Gastrocnemius medialis (tissue), 4 donors: ENCODE results near the gene FAM50A. TPM values are rescaled to one million over a fixed set of nuclear protein-coding genes. Genes with fewer than 3 reads are reported as not detected.
A peak's percentile ranks its signal among the peaks of the same experiment; 100 is the strongest.
"Not testable (repeated sequence)": the region's sequence is repeated elsewhere in the genome, so short reads cannot be mapped to it uniquely, and the experiment has no call there.

Source experiments
- ATAC-seq, 2 donors: fragments of 150-250 bp; one replicate each; pipeline ENCODE4 v1.9.1; 2016
- DNase-seq, 2 donors: peaks; one replicate each; pipeline ENCODE4 v3.0.0-alpha.2; 2019
- H3K27ac ChIP-seq, 4 donors: fragments of 200-600 bp; sonication (generic); 1 replicate in 1 of 4; 2 replicates in 3 of 4; pipeline ENCODE4 v1.5.1; 2016 to 2018; ENCODE audit warnings: mild to moderate bottlenecking in 2 of 4, moderate library complexity in 1 of 4
- H3K27me3 ChIP-seq, 3 donors: fragments of 200-600 bp; sonication (generic) in 2 of 3; 1 replicate in 1 of 3; 2 replicates in 2 of 3; pipeline versions ENCODE4 v1.5.1 to v1.6.0; 2016 to 2019; ENCODE audit warnings: mild to moderate bottlenecking in 1 of 3, moderate library complexity in 1 of 3
- H3K36me3 ChIP-seq, 2 donors: fragments of 200-600 bp; sonication (generic) in 1 of 2; one replicate each; pipeline ENCODE4 v1.5.1; 2017 to 2018
- H3K4me1 ChIP-seq, 2 donors: fragments of 200-600 bp; sonication (generic) in 1 of 2; one replicate each; pipeline ENCODE4 v1.5.1; 2016 to 2017; ENCODE audit warnings: mild to moderate bottlenecking in 2 of 2
- H3K4me3 ChIP-seq, 4 donors: fragments of 200-600 bp; sonication (generic) in 3 of 4; 1 replicate in 1 of 4; 2 replicates in 3 of 4; pipeline ENCODE4 v1.5.1; 2016 to 2019; ENCODE audit warnings: mild to moderate bottlenecking in 2 of 4
- H3K9me3 ChIP-seq, 3 donors: fragments of 200-600 bp; sonication (generic) in 2 of 3; 1 replicate in 1 of 3; 2 replicates in 2 of 3; pipeline ENCODE4 v1.5.1; 2016 to 2019
- POLR2A ChIP-seq, 2 donors: fragments of 450-650 bp; IDR thresholded peaks; one replicate each; pipeline ENCODE4 v1.6.1; 2017; ENCODE audit warnings: antibody characterized with exemption in 2 of 2, mild to moderate bottlenecking in 2 of 2, moderate library complexity in 2 of 2
- in situ Hi-C, 4 donors: fragments of 200-750 bp; cut with MboI; loops; one replicate each; pipeline versions ENCODE4 v1.15.0 to v1.8.0; 2017; ENCODE audit warnings: low sequenced_read_pairs in 4 of 4
- intact Hi-C: fragments of 100-400 bp; cut with DNase I; formaldehyde crosslinking; loops from one replicate; pipeline ENCODE4 v1.15.1; 2023; ENCODE audit warnings: low total_unique reads
- total RNA-seq, 4 donors: library from RNA; depleted of rRNA; stranded (reverse); fragments of >200 nt; gene quantifications; one replicate each; pipeline versions ENCODE4 v1.1.0 to v1.2.3, GENCODE V29; 2016
- TF ChIP-seq, protein P1 (sequence below), 5 experiments: fragments of 450-650 bp in 3 of 5; fragments of 200-600 bp in 2 of 5; sonication (generic) in 2 of 5; IDR thresholded peaks in 4 of 5; conservative IDR thresholded peaks in 1 of 5; 1 replicate in 4 of 5; 2 replicates in 1 of 5; pipeline ENCODE4 v1.5.1; 2016 to 2019; ENCODE audit warnings: antibody characterized with exemption in 5 of 5, mild to moderate bottlenecking in 3 of 5, moderate library complexity in 3 of 5

The FAM50A gene, protein sequence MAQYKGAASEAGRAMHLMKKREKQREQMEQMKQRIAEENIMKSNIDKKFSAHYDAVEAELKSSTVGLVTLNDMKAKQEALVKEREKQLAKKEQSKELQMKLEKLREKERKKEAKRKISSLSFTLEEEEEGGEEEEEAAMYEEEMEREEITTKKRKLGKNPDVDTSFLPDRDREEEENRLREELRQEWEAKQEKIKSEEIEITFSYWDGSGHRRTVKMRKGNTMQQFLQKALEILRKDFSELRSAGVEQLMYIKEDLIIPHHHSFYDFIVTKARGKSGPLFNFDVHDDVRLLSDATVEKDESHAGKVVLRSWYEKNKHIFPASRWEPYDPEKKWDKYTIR
- 10 to 100 TPM; 30.9 to 55.4 (median 45.3) TPM for total RNA-seq

DNA sequence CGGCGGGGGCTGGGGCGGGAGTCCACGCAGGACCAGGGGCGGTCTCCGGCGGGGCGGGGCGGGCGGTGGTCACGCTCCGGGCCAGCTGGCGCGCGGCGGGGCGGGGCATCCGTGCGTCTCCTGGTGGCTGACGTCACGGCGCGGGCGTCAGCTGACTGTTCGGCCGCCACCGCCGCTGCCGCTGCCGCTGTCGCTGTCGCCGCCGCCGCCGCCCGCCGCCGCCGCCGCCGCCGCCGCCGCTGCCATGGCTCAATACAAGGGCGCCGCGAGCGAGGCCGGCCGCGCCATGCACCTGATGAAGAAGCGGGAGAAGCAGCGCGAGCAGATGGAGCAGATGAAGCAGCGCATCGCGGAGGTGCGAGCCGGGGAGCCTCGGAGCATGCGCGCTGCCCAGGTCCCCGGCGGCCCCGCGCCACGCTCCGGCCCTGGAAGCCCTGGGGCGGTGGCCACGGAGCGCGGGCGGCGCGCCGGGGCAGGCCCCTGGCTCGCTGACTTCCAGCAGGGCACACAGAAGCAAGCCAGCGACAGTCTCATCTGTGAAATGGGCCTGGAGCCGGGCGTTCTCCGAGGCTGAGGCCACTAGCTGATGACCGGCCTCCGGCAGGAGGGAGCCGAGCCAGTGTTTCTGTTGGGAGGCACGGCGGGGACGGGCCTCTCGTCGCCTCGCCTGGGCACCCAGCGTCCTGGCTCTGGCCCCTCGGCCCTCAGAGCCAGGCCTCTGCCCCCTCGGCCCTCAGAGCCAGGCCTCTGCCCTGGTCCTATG, at the start of gene FAM50A:
TSS of gene FAM50A (plus strand) at position 150 of the 763 bp plus-strand sequence. CDS start at position 245, 95 bp downstream.
- intact Hi-C loops (loop anchor here (1.0 kb wide), 1 partner anchor 34 kb away; no protein-coding TSS in a partner anchor), in situ Hi-C loops (no loop called here)
- peak; percentile 80 to 88 for TF ChIP-seq POLR2A (IDR thresholded peaks at IDR 0.05)
- TF ChIP-seq, protein P1, sequence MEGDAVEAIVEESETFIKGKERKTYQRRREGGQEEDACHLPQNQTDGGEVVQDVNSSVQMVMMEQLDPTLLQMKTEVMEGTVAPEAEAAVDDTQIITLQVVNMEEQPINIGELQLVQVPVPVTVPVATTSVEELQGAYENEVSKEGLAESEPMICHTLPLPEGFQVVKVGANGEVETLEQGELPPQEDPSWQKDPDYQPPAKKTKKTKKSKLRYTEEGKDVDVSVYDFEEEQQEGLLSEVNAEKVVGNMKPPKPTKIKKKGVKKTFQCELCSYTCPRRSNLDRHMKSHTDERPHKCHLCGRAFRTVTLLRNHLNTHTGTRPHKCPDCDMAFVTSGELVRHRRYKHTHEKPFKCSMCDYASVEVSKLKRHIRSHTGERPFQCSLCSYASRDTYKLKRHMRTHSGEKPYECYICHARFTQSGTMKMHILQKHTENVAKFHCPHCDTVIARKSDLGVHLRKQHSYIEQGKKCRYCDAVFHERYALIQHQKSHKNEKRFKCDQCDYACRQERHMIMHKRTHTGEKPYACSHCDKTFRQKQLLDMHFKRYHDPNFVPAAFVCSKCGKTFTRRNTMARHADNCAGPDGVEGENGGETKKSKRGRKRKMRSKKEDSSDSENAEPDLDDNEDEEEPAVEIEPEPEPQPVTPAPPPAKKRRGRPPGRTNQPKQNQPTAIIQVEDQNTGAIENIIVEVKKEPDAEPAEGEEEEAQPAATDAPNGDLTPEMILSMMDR (IDR thresholded peaks at IDR 0.05 in 4 of 5, conservative IDR thresholded peaks at IDR 0.05 in 1 of 5): no peak
- peak; percentile 91 to 92 for ATAC-seq
- peak within 1 kb of the TSS; percentile 58 to 64 (median 62) for H3K4me3 ChIP-seq
- peak; percentile 72 to 78 for DNase-seq
- peaks cover 0 to 21% of the 10 kb centered on the region in 2 donors for H3K36me3 ChIP-seq
- no peaks in the 10 kb centered on the region for H3K9me3 ChIP-seq
- no peaks in the 10 kb centered on the region for H3K27me3 ChIP-seq
- peak within 1 kb of the TSS; percentile 84 to 94 (median 91) for H3K27ac ChIP-seq
- peaks cover 4 to 8% of the 10 kb centered on the region in 2 donors for H3K4me1 ChIP-seq

DNA sequence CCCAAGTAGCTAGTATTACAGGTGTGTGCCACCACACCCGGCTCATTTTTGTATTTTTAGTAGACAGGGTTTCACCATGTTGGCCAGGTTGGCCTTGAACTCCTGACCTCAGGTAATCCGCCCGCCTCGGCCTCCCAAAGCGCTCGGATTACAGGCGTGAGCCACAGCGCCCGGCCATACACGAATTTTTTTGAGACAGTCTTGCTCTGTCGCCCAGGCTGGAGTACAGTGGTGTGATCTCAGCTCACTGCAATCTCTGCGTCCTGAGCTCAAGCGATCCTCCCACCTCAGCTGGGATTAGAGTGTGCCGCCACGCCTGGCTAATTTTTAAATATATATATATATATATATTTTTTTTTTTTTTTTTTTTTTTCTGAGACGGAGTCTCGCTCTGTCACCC, 47.6 kb upstream of the FAM50A start:
- in situ Hi-C loops: not testable (repeated sequence)
- H3K27ac ChIP-seq: peak overlapping the region in 1 of 4 donors; percentile 93

DNA sequence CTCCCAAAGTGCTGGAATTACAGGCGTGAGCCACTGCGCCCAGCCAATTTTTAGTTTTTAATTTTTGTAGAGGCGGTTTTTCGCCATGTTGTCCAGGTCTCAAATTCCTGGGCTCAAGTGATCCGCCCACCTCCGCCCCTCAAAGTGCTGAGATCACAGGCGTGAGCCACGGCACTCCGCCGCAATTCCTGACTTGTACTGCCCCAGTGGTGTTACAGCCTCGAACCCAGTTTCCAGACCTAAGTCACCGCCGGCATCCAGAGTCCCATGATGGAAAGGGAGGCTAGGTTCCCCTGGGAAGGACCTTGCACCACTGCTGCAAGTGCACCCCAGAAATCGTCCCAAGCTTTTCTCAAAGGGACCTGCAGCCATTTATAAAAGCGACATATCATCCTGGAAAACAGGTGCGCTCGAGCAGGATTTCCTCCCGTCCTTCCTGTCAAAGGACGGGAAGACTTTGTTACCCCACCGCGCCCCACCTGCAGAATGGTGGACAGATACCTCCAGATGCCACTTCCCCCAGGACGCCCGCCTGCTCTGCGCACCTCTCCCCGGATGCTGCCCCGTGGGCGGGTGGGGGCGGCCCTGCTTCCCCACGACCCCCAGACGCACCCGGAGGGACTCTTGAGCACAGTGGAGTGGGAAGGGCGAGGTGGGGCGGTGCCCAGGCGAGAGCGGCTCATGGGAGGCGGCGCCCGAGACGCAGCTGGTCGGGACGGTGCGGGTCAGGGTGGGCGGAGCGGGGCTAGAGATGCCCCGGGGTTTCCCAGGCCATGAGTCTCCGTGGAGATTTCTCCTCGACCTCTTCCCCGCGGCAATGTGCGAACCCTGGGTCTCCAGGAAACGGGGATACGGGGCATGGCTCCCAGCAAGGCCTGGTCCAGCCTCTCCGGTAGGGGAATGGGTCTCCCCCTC, 46.7 kb upstream of the FAM50A start:
- H3K4me3 ChIP-seq: peak overlapping the region; percentile 68 to 85 (median 80)
- intact Hi-C loops: loop anchor here (5.0 kb wide), 3 partner anchors 40 to 120 kb away; partner anchors contain the start of genes FAM3A, GDI1 and UBL4A

More for the DNA sequence above, 47.6 kb upstream of the FAM50A start:
- not testable (repeated sequence) for H3K4me3 ChIP-seq, H3K9me3 ChIP-seq, H3K27me3 ChIP-seq, DNase-seq, ATAC-seq
- Histone ChIP-seq H3K36me3 (peaks cover 0 to 14% of the 10 kb centered on the region in 2 donors), H3K4me1 (peaks cover 10 to 18% of the 10 kb centered on the region in 2 donors)
- intact Hi-C loops: loop anchor here (5.0 kb wide), 3 partner anchors 41 to 121 kb away; partner anchors contain the start of genes FAM3A, GDI1 and UBL4A

DNA sequence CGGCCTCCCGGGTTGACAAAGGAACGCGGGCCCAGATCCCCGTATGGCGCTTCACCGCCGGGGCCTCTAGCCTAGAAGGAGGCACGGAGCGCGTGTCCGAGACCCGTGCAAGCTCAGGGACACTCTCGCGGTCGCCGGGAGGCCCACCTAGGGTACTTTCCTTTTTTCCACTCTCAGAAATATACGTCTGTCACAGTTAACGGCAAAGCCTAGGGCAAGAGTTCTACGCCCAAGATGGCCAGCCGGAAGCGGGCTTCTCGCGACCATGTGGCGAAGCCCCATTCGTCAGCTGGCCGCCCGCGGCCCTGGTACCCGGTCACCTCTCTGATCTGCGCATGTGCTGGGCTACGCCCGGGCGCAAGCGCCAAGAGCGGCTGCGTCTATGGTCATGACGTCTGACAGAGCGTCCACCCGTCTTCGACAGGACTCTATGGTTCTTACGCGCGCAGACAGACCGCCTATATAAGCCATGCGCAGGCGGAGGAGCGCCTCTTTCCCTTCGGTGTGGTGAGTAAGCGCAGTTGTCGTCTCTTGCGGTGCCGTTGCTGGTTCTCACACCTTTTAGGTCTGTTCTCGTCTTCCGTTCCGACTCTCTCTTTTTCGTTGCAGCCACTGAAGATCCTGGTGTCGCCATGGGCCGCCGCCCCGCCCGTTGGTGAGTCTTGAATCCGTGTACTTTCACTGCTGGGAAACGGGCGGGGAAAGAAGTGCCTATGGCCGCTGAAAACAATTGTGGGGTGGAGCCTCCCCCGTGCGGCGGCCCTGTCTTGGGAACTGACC, 45.9 kb upstream of the FAM50A start, which contains the start of gene RPL10:
TSS of gene RPL10 (plus strand) at position 490 of the 780 bp plus-strand sequence. CDS start at position 633, 143 bp downstream.
- ATAC-seq: peak; percentile 83 to 91
- Histone ChIP-seq H3K27ac (peak within 1 kb of the TSS; percentile 93 to 99 (median 98)), H3K36me3 (peaks cover 0 to 14% of the 10 kb centered on the region in 2 donors), H3K27me3 (no peaks in the 10 kb centered on the region), H3K4me3 (peak within 1 kb of the TSS; percentile 68 to 85 (median 80)), H3K9me3 (no peaks in the 10 kb centered on the region), H3K4me1 (peaks cover 10 to 18% of the 10 kb centered on the region in 2 donors)
- TF ChIP-seq, protein P1 (IDR thresholded peaks at IDR 0.05 in 4 of 5, conservative IDR thresholded peaks at IDR 0.05 in 1 of 5): no peak
- peak; percentile 87 to 91 for TF ChIP-seq POLR2A (IDR thresholded peaks at IDR 0.05)
- DNase-seq: peak; percentile 92 to 96
- intact Hi-C loops: loop anchor here (1.0 to 5.0 kb wide), 4 partner anchors 10 to 119 kb away; partner anchors contain the start of genes FAM3A, GDI1 and UBL4A
- in situ Hi-C loops: no loop called here

More for the DNA sequence above, 46.7 kb upstream of the FAM50A start:
- H3K4me1 ChIP-seq: peaks cover 10 to 18% of the 10 kb centered on the region in 2 donors
- H3K36me3 ChIP-seq: peaks cover 0 to 14% of the 10 kb centered on the region in 2 donors
- no peaks in the 10 kb centered on the region for H3K9me3 ChIP-seq
- peak; percentile 52 to 71 for DNase-seq
- in situ Hi-C loops: no loop called here
- H3K27ac ChIP-seq: peak overlapping the region; percentile 93 to 99 (median 98)
- TF ChIP-seq, protein P1 (IDR thresholded peaks at IDR 0.05 in 4 of 5, conservative IDR thresholded peaks at IDR 0.05 in 1 of 5): no peak
- TF ChIP-seq POLR2A (IDR thresholded peaks at IDR 0.05): peak in 1 of 2 donors; percentile 32
- peak; percentile 55 to 61 for ATAC-seq
- H3K27me3 ChIP-seq: no peaks in the 10 kb centered on the region
